Suprapubic skin (tissue), 4 donors: ENCODE results near the gene ST3GAL4.

Source experiments
- CTCF ChIP-seq, 2 donors: fragments of 200-600 bp in 1 of 2; fragments of 450-650 bp in 1 of 2; sonication (generic) in 1 of 2; IDR thresholded peaks; one replicate each; pipeline ENCODE4 v1.5.1; 2016 to 2019; ENCODE audit warnings: antibody characterized with exemption in 2 of 2, mild to moderate bottlenecking in 1 of 2, moderate library complexity in 1 of 2
- EP300 ChIP-seq: sonication (generic); formaldehyde crosslinking; IDR thresholded peaks from one replicate; pipeline ENCODE4 v1.6.1; 2017; ENCODE audit warnings: antibody characterized with exemption
- POLR2A ChIP-seq, 2 donors: fragments of 450-650 bp; IDR thresholded peaks; one replicate each; pipeline ENCODE4 v1.6.1; 2017; ENCODE audit warnings: antibody characterized with exemption in 2 of 2, mild to moderate bottlenecking in 2 of 2, moderate library complexity in 2 of 2
- POLR2AphosphoS5 ChIP-seq, 3 donors: sonication (generic); formaldehyde crosslinking; IDR thresholded peaks; one replicate each; pipeline ENCODE4 v1.6.1; 2017; ENCODE audit warnings: antibody characterized with exemption in 3 of 3

- no peak for TF ChIP-seq CTCF (IDR thresholded peaks at IDR 0.05)
- TF ChIP-seq POLR2A (IDR thresholded peaks at IDR 0.05) = no peak
- TF ChIP-seq POLR2AphosphoS5 (IDR thresholded peaks at IDR 0.05) = no peak
- no peak for TF ChIP-seq EP300
These were observed 38.1 kb upstream of the ST3GAL4 start for GRCh38 chr11:126317432-126317755.
